GM21786 (cell line): ENCODE data around the gene PLXNA2.
A peak's percentile ranks its signal among the peaks of the same experiment; 100 is the strongest.

ENCODE experiments used
- ATAC-seq: cut with Tn5 transposase; IDR thresholded peaks from one replicate; pipeline ENCODE4 v1.9.1; 2021; ENCODE audit not compliant: unreplicated experiment

PLXNA2 gene

GRCh38 chr1:208002078-208002477 lies 242.1 kb downstream of the PLXNA2 start:
- no peak for ATAC-seq

GRCh38 chr1:208000504-208000903 lies 243.7 kb downstream of the PLXNA2 start:
- no peak for ATAC-seq

GRCh38 chr1:207999972-208000371 lies 244.2 kb downstream of the PLXNA2 start:
- ATAC-seq = no peak

- no peak for ATAC-seq
Measured at GRCh38 chr1:207999274-207999915, 244.8 kb downstream of the PLXNA2 start.

- ATAC-seq = no peak
Measured at GRCh38 chr1:207998691-207999090, 245.5 kb downstream of the PLXNA2 start.

GRCh38 chr1:207997486-207998268 lies 246.5 kb downstream of the PLXNA2 start:
- ATAC-seq = peak; percentile 86

GRCh38 chr1:207996636-207997035 lies 247.5 kb downstream of the PLXNA2 start:
- ATAC-seq = no peak

- ATAC-seq = no peak
Measured at GRCh38 chr1:207995576-207995975, 248.6 kb downstream of the PLXNA2 start.

GRCh38 chr1:207993477-207994445 lies 250.4 kb downstream of the PLXNA2 start:
- ATAC-seq = no peak

- ATAC-seq = no peak
Measured at GRCh38 chr1:207992677-207993236, 251.4 kb downstream of the PLXNA2 start.

GRCh38 chr1:207991583-207992026 lies 252.6 kb downstream of the PLXNA2 start:
- no peak for ATAC-seq

- ATAC-seq = no peak
Measured at GRCh38 chr1:207990876-207991582, 253.2 kb downstream of the PLXNA2 start.

GRCh38 chr1:207990455-207990854 lies 253.7 kb downstream of the PLXNA2 start:
- ATAC-seq = no peak

- ATAC-seq = no peak
Measured at GRCh38 chr1:207988326-207989165, 255.6 kb downstream of the PLXNA2 start.

GRCh38 chr1:207987164-207987563 lies 257.0 kb downstream of the PLXNA2 start:
- ATAC-seq = no peak

- ATAC-seq = no peak
Measured at GRCh38 chr1:207985996-207986395, 258.2 kb downstream of the PLXNA2 start.

- no peak for ATAC-seq
Measured at GRCh38 chr1:207984831-207985572, 259.2 kb downstream of the PLXNA2 start.

GRCh38 chr1:207983044-207983635 lies 261.0 kb downstream of the PLXNA2 start:
- no peak for ATAC-seq
